Endodermal cell (in vitro differentiated cells): ENCODE data around the gene N4BP3. TPM values are rescaled to one million over a fixed set of nuclear protein-coding genes. Genes with fewer than 3 reads are reported as not detected.
A peak's percentile ranks its signal among the peaks of the same experiment; 100 is the strongest.

Source experiments
- DNase-seq: peaks from one replicate; pipeline ENCODE4 v3.0.0-alpha.2; 2017
- H3K27ac ChIP-seq: 2 replicates; pipeline ENCODE4 v1.5.1; 2013; ENCODE audit warnings: mild to moderate bottlenecking, low read depth, low read length, moderate library complexity
- H3K27me3 ChIP-seq: 2 replicates; pipeline ENCODE4 v1.6.1; 2013; ENCODE audit warnings: mild to moderate bottlenecking, low read length, moderate library complexity; ENCODE audit not compliant: insufficient read depth, control insufficient read depth, poor library complexity, severe bottlenecking
- H3K36me3 ChIP-seq: 2 replicates; pipeline ENCODE4 v1.7.0; 2013; ENCODE audit warnings: mild to moderate bottlenecking, low read length, moderate library complexity; ENCODE audit not compliant: control insufficient read depth, insufficient read depth
- H3K4me1 ChIP-seq: one replicate; pipeline ENCODE4 v1.7.0; 2013; ENCODE audit warnings: low read length; ENCODE audit not compliant: control insufficient read depth, insufficient read depth
- H3K4me3 ChIP-seq: 2 replicates; pipeline ENCODE4 v1.5.1; 2013; ENCODE audit warnings: mild to moderate bottlenecking, low read length, moderate library complexity
- H3K9ac ChIP-seq: 2 replicates; pipeline ENCODE4 v1.6.1; 2013; ENCODE audit warnings: mild to moderate bottlenecking, low read length, moderate library complexity; ENCODE audit not compliant: poor library complexity, severe bottlenecking; ENCODE audit errors: extremely low read depth
- H3K9me3 ChIP-seq: 2 replicates; pipeline ENCODE4 v1.6.1; 2013; ENCODE audit warnings: mild to moderate bottlenecking, low read length, moderate library complexity; ENCODE audit not compliant: control insufficient read depth
- H3K27ac Mint-ChIP-seq: 2 replicates; pipeline ENCODE4 v1.8.0; 2020; ENCODE audit warnings: mixed read lengths
- H3K27me3 Mint-ChIP-seq: 2 replicates; pipeline ENCODE4 v1.8.0; 2021; ENCODE audit warnings: mild to moderate bottlenecking, mixed read lengths; ENCODE audit not compliant: insufficient read depth
- H3K36me3 Mint-ChIP-seq: 2 replicates; pipeline ENCODE4 v1.8.0; 2020; ENCODE audit warnings: low read depth, mixed read lengths
- H3K4me1 Mint-ChIP-seq: 2 replicates; pipeline ENCODE4 v1.8.0; 2020; ENCODE audit warnings: mixed read lengths
- H3K4me3 Mint-ChIP-seq: 2 replicates; pipeline ENCODE4 v1.8.0; 2020; ENCODE audit warnings: mild to moderate bottlenecking, moderate library complexity, mixed read lengths
- H3K9me3 Mint-ChIP-seq: 2 replicates; pipeline ENCODE4 v1.8.0; 2020; ENCODE audit warnings: mild to moderate bottlenecking, mixed read lengths
- WGBS, 2 experiments: methylation state at CpG; one replicate each; pipeline versions ENCODE4 v1.1.5 to v1.1.7; 2013; ENCODE audit warnings: missing lambda C conversion rate in 2 of 2, mixed read lengths in 1 of 2; ENCODE audit not compliant: insufficient coverage in 1 of 2, insufficient read length in 1 of 2; 5-methylcytosine and 5-hydroxymethylcytosine counted together
- total RNA-seq, 2 donors: library from RNA; stranded (reverse); fragmentation: NEBNext Ultra II Directional in 1 of 2; extraction: Animal tissue kit (Norgen Biotek cat#: 25700) in 1 of 2; gene quantifications; 2 replicates in 1 of 2; 3 replicates in 1 of 2; pipeline ENCODE4 v1.2.1, GENCODE V29; 2021
- TF ChIP-seq, protein P1 (sequence below): fragments of 200-600 bp; sonication (generic); conservative IDR thresholded peaks from 2 replicates; pipeline ENCODE4 v1.5.0; 2021; ENCODE audit warnings: antibody characterized with exemption, mild to moderate bottlenecking

The N4BP3 gene
- total RNA-seq, 2 donors from 2014 or later, result 12.7 to 15.2 TPM

DNA sequence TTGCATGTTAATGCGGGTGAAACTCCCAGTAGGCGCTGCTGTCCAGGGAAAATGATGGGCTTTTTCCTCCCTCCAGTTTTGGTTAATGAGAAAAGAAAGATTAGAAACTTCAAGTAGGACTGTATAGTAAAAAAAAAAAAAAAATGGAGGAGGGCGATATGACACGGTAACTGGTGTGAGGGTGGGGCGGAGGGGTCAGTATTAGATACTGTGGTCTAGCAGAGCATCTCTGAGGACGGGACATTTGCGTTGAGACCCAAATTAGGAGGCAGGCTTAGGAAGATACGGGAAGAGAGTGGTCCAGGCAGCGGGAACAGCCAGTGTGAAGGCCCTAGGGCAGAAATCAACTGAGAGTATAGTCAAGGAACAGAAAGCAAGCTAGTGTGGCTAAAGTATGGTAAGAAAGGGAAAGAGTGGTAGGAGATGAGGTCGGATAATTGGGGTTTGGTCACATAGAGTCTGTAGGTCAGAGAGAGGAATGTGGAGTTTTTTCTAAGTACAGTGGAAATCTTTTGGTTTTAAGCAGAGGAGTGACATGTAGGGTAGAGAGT, 18.2 kb downstream of the N4BP3 start:
- DNase-seq, result peak; percentile 55
- peaks cover 12% of the 10 kb centered on the region for H3K4me1 Mint-ChIP-seq

DNA sequence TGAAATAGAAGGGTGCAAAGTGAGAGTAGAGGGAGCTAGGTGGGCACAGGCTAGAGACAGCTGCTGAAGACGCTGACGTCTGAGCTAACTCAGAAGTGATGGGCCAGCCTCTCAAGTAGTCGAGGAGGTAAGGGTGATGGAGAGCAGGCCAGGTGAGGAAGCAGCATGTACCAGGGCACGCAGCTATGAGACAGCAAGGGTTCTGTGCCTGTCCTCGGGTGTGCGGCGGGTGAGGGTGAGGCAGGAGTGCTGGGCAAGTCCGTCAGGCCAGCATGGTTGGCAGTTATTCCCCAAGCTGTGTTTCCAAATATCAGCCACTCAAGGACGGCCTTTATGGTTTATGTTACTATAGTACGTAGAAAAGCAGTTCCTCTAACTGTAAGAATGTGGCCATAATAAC, 23.7 kb downstream of the N4BP3 start:
- no peak overlapping the region for H3K27ac ChIP-seq
- WGBS, 2 experiments, result 89 to 90% methylated on average over 9 to 10 of the region's 10 CpGs
- H3K4me1 ChIP-seq, result no peaks in the 10 kb centered on the region
- no peaks in the 10 kb centered on the region for H3K9me3 ChIP-seq
- Mint-ChIP-seq H3K4me1 (no peaks in the 10 kb centered on the region), H3K27me3 (no peaks in the 10 kb centered on the region), H3K36me3 (peaks cover 39% of the 10 kb centered on the region), H3K27ac (peak overlapping the region; percentile 28), H3K9me3 (no peaks in the 10 kb centered on the region), H3K4me3 (no peak overlapping the region)
- no peak overlapping the region for H3K9ac ChIP-seq
- H3K4me3 ChIP-seq, result no peak overlapping the region
- no peak for DNase-seq
- peaks cover 29% of the 10 kb centered on the region for H3K36me3 ChIP-seq
- H3K27me3 ChIP-seq, result no peaks in the 10 kb centered on the region
- TF ChIP-seq, protein P1, sequence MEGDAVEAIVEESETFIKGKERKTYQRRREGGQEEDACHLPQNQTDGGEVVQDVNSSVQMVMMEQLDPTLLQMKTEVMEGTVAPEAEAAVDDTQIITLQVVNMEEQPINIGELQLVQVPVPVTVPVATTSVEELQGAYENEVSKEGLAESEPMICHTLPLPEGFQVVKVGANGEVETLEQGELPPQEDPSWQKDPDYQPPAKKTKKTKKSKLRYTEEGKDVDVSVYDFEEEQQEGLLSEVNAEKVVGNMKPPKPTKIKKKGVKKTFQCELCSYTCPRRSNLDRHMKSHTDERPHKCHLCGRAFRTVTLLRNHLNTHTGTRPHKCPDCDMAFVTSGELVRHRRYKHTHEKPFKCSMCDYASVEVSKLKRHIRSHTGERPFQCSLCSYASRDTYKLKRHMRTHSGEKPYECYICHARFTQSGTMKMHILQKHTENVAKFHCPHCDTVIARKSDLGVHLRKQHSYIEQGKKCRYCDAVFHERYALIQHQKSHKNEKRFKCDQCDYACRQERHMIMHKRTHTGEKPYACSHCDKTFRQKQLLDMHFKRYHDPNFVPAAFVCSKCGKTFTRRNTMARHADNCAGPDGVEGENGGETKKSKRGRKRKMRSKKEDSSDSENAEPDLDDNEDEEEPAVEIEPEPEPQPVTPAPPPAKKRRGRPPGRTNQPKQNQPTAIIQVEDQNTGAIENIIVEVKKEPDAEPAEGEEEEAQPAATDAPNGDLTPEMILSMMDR, result no peak

More for the DNA sequence above, 18.2 kb downstream of the N4BP3 start:
- Histone ChIP-seq H3K4me3 (peak overlapping the region; percentile 86), H3K9me3 (no peaks in the 10 kb centered on the region), H3K4me1 (peaks cover 6% of the 10 kb centered on the region), H3K9ac (peak overlapping the region; percentile 79), H3K27ac (peak overlapping the region; percentile 68), H3K27me3 (no peaks in the 10 kb centered on the region), H3K36me3 (peaks cover 18% of the 10 kb centered on the region)
- Mint-ChIP-seq H3K9me3 (no peaks in the 10 kb centered on the region), H3K36me3 (peaks cover 17% of the 10 kb centered on the region), H3K27me3 (no peaks in the 10 kb centered on the region), H3K4me3 (peak overlapping the region; percentile 69), H3K27ac (peak overlapping the region; percentile 62)
- TF ChIP-seq, protein P1, result no peak
- WGBS, 2 experiments, result 21 to 37% methylated on average over 6 to 10 of the region's 10 CpGs

DNA sequence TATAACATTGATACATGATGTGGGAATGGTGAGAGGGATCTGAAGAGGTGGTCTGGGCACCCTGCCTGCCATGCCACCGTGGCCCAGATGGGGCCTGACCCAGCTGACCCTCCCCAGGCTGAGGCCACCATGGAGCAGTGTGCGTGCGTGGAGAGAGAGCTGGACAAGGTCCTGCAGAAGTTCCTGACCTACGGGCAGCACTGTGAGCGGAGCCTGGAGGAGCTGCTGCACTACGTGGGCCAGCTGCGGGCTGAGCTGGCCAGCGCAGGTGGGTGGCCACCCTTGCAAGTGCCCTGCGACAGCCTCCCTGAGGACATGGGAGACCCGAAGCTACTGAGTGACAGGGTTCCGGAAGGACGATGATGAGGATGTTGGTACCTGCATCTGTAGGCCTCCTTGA, 24.7 kb downstream of the N4BP3 start:
- no peaks in the 10 kb centered on the region for H3K4me1 Mint-ChIP-seq
- Histone ChIP-seq H3K9me3 (no peaks in the 10 kb centered on the region), H3K9ac (no peak overlapping the region), H3K4me1 (no peaks in the 10 kb centered on the region), H3K4me3 (no peak overlapping the region), H3K36me3 (peaks cover 38% of the 10 kb centered on the region), H3K27ac (no peak overlapping the region), H3K27me3 (no peaks in the 10 kb centered on the region)
- 96 to 97% methylated on average over 10 to 12 of the region's 12 CpGs for WGBS, 2 experiments
- no peak overlapping the region for H3K4me3 Mint-ChIP-seq
- H3K27me3 Mint-ChIP-seq, result no peaks in the 10 kb centered on the region
- peaks cover 46% of the 10 kb centered on the region for H3K36me3 Mint-ChIP-seq
- TF ChIP-seq, protein P1, result no peak
- H3K27ac Mint-ChIP-seq, result no peak overlapping the region
- DNase-seq, result no peak
- H3K9me3 Mint-ChIP-seq, result no peaks in the 10 kb centered on the region
